Spinal cord (tissue), 10 donors: Measurements from ENCODE around the gene FOXG1. TPM values are rescaled to one million over a fixed set of nuclear protein-coding genes. Genes with fewer than 3 reads are reported as not detected.

Experiments used
- DNase-seq, 6 donors: peaks; one replicate each; pipeline versions ENCODE4 v3.0.0 to v3.0.0-alpha.2; 2013 to 2015; ENCODE audit warnings: low spot score in 6 of 6, low read depth in 4 of 6
- H3K27ac ChIP-seq: one replicate; pipeline ENCODE4 v1.5.1; 2013; ENCODE audit warnings: low read depth, low read length, control low read depth
- H3K27me3 ChIP-seq: one replicate; pipeline ENCODE4 v1.6.1; 2013; ENCODE audit warnings: low read length; ENCODE audit not compliant: control insufficient read depth, insufficient read depth
- H3K36me3 ChIP-seq: one replicate; pipeline ENCODE4 v1.6.1; 2013; ENCODE audit warnings: low read length; ENCODE audit not compliant: control insufficient read depth, insufficient read depth
- H3K4me1 ChIP-seq: one replicate; pipeline ENCODE4 v1.6.1; 2013; ENCODE audit warnings: low read length; ENCODE audit not compliant: control insufficient read depth, insufficient read depth
- H3K4me3 ChIP-seq: one replicate; pipeline ENCODE4 v1.5.1; 2013; ENCODE audit warnings: low read depth, low read length, control low read depth
- H3K9me3 ChIP-seq: one replicate; pipeline ENCODE4 v1.6.1; 2013; ENCODE audit warnings: low read length; ENCODE audit not compliant: control insufficient read depth, insufficient read depth
- WGBS: methylation state at CpG from one replicate; pipeline ENCODE4 v1.1.5; 2013; ENCODE audit warnings: missing lambda C conversion rate; ENCODE audit not compliant: insufficient coverage; 5-methylcytosine and 5-hydroxymethylcytosine counted together
- polyA plus RNA-seq, 2 donors: library from polyadenylated mRNA; unstranded; fragments of 120-200 nt; gene quantifications; one replicate each; pipeline ENCODE4 v1.2.1, GENCODE V29; 2013; ENCODE audit not compliant: insufficient read length in 2 of 2
- total RNA-seq, 2 donors: library from RNA; depleted of rRNA in 1 of 2; stranded (reverse); fragments of 120-200 nt in 1 of 2; fragments of >200 nt in 1 of 2; gene quantifications; one replicate each; pipeline versions ENCODE4 v1.2.3 to v1.2.4, GENCODE V29; 2013 to 2014
- donor health status: healthy.

The FOXG1 gene
- total and polyA plus RNA-seq, 4 donors: 1.5 TPM; not detected in 3

- Histone ChIP-seq H3K9me3 (no peaks in the 10 kb centered on the region), H3K27me3 (peaks cover 88% of the 10 kb centered on the region), H3K27ac (no peak overlapping the region), H3K4me1 (peaks cover 18% of the 10 kb centered on the region), H3K4me3 (no peak overlapping the region), H3K36me3 (no peaks in the 10 kb centered on the region)
- WGBS: under 1% methylated on average over 62 of the region's 100 CpGs
- no peak for DNase-seq
Observed at GRCh38 chr14:28767030-28767852, 654 bp downstream of the FOXG1 start.

GRCh38 chr14:28767853-28768741 is 1.5 kb downstream of the FOXG1 start:
- peaks cover 18% of the 10 kb centered on the region for H3K4me1 ChIP-seq
- H3K27ac ChIP-seq: no peak overlapping the region
- H3K27me3 ChIP-seq: peaks cover 88% of the 10 kb centered on the region
- no peaks in the 10 kb centered on the region for H3K36me3 ChIP-seq
- WGBS: 1% methylated on average over 77 of the region's 77 CpGs
- peak in 2 of 6 donors; percentile 47 to 79 for DNase-seq
- H3K4me3 ChIP-seq: no peak overlapping the region
- H3K9me3 ChIP-seq: no peaks in the 10 kb centered on the region

GRCh38 chr14:28769276-28769880 is 2.8 kb downstream of the FOXG1 start:
- no peak overlapping the region for H3K4me3 ChIP-seq
- peak in 2 of 6 donors; percentile 36 to 63 for DNase-seq

GRCh38 chr14:28770061-28770460 is 3.5 kb downstream of the FOXG1 start:
- Histone ChIP-seq H3K36me3 (no peaks in the 10 kb centered on the region), H3K4me3 (no peak overlapping the region), H3K27ac (no peak overlapping the region), H3K27me3 (peaks cover 89% of the 10 kb centered on the region), H3K9me3 (no peaks in the 10 kb centered on the region), H3K4me1 (peaks cover 28% of the 10 kb centered on the region)
- DNase-seq: no peak
- WGBS: no CpG with 5 or more reads among the region's 1 CpG

More at GRCh38 chr14:28769276-28769880, 2.8 kb downstream of the FOXG1 start:
- Histone ChIP-seq H3K9me3 (no peaks in the 10 kb centered on the region), H3K27ac (no peak overlapping the region), H3K36me3 (no peaks in the 10 kb centered on the region), H3K4me1 (peaks cover 24% of the 10 kb centered on the region), H3K27me3 (peaks cover 89% of the 10 kb centered on the region)
- WGBS: no CpG with 5 or more reads among the region's 4 CpGs

GRCh38 chr14:28770630-28771029 is 4.0 kb downstream of the FOXG1 start:
- Histone ChIP-seq H3K27me3 (peaks cover 89% of the 10 kb centered on the region), H3K4me3 (no peak overlapping the region), H3K9me3 (no peaks in the 10 kb centered on the region), H3K36me3 (no peaks in the 10 kb centered on the region), H3K4me1 (peaks cover 26% of the 10 kb centered on the region), H3K27ac (no peak overlapping the region)
- peak in 2 of 6 donors; percentile 34 to 67 for DNase-seq

GRCh38 chr14:28771168-28771567 is 4.6 kb downstream of the FOXG1 start:
- H3K36me3 ChIP-seq: no peaks in the 10 kb centered on the region
- H3K4me1 ChIP-seq: peaks cover 21% of the 10 kb centered on the region
- peaks cover 89% of the 10 kb centered on the region for H3K27me3 ChIP-seq
- no peak overlapping the region for H3K4me3 ChIP-seq
- no peaks in the 10 kb centered on the region for H3K9me3 ChIP-seq
- DNase-seq: no peak
- no peak overlapping the region for H3K27ac ChIP-seq
- no CpG with 5 or more reads among the region's 1 CpG for WGBS

GRCh38 chr14:28772613-28773012 is 6.0 kb downstream of the FOXG1 start:
- DNase-seq: peak in 2 of 6 donors; percentile 21 to 81
- no peak overlapping the region for H3K27ac ChIP-seq
- peaks cover 96% of the 10 kb centered on the region for H3K27me3 ChIP-seq
- no CpG with 5 or more reads among the region's 3 CpGs for WGBS
- H3K36me3 ChIP-seq: no peaks in the 10 kb centered on the region
- H3K4me3 ChIP-seq: no peak overlapping the region
- peaks cover 18% of the 10 kb centered on the region for H3K4me1 ChIP-seq
- H3K9me3 ChIP-seq: no peaks in the 10 kb centered on the region

- Histone ChIP-seq H3K36me3 (no peaks in the 10 kb centered on the region), H3K4me1 (peaks cover 13% of the 10 kb centered on the region), H3K27me3 (peaks cover 96% of the 10 kb centered on the region), H3K4me3 (no peak overlapping the region), H3K9me3 (no peaks in the 10 kb centered on the region), H3K27ac (no peak overlapping the region)
- peak in 2 of 6 donors; percentile 34 to 64 for DNase-seq
- 2% methylated on average over 5 of the region's 7 CpGs for WGBS
Observed at GRCh38 chr14:28773176-28773575, 6.6 kb downstream of the FOXG1 start.

- 0% methylated on average over 47 of the region's 47 CpGs for WGBS
- H3K4me1 ChIP-seq: peaks cover 11% of the 10 kb centered on the region
- peak in 2 of 6 donors; percentile 88 to 95 for DNase-seq
- H3K36me3 ChIP-seq: no peaks in the 10 kb centered on the region
- no peak overlapping the region for H3K4me3 ChIP-seq
- peaks cover 95% of the 10 kb centered on the region for H3K27me3 ChIP-seq
- H3K9me3 ChIP-seq: no peaks in the 10 kb centered on the region
- no peak overlapping the region for H3K27ac ChIP-seq
Observed at GRCh38 chr14:28773861-28774691, 7.5 kb downstream of the FOXG1 start.
